Occipital lobe (tissue), 1 donor: ENCODE results near the gene RIC1. TPM values are rescaled to one million over a fixed set of nuclear protein-coding genes. Genes with fewer than 3 reads are reported as not detected.

Experiments used
- total RNA-seq: library from RNA; depleted of rRNA; stranded (reverse); fragments of >200 nt; gene quantifications from one replicate; pipeline ENCODE4 v1.2.3, GENCODE V29; 2014

The RIC1 gene
- total RNA-seq, 1 donor from 2014 or later, result 33.4 TPM

Other genes starting within 250 kb of the RIC1 start
- 25.1 TPM for gene PLGRKT, start 191.2 kb upstream of the RIC1 start, total RNA-seq
- gene CD274, start 178.6 kb upstream of the RIC1 start, total RNA-seq, result 0.62 TPM
- gene PDCD1LG2, start 118.6 kb upstream of the RIC1 start, total RNA-seq, result 0.62 TPM
- gene ERMP1, start 204.0 kb downstream of the RIC1 start, total RNA-seq, result 18.2 TPM